Neuronal stem cell (in vitro differentiated cells): ENCODE results near the gene H19.

ENCODE experiments used
- DNase-seq: peaks from one replicate; pipeline ENCODE4 v3.0.0-alpha.2; 2013; ENCODE audit warnings: low spot score
- H2AFZ ChIP-seq: one replicate; pipeline ENCODE4 v1.6.1; 2013; ENCODE audit warnings: mild to moderate bottlenecking, low read length, inconsistent platforms
- H2AK5ac ChIP-seq: 2 replicates; pipeline ENCODE4 v1.6.1; 2013; ENCODE audit warnings: low read depth, mild to moderate bottlenecking, inconsistent platforms, low read length, moderate library complexity, mixed read lengths
- H2BK120ac ChIP-seq: 2 replicates; pipeline ENCODE4 v1.6.1; 2013; ENCODE audit warnings: low read depth, mild to moderate bottlenecking, inconsistent platforms, low read length, moderate library complexity, mixed read lengths
- H2BK12ac ChIP-seq: one replicate; pipeline ENCODE4 v1.6.1; 2013; ENCODE audit warnings: low read length, inconsistent platforms
- H2BK15ac ChIP-seq: 2 replicates; pipeline ENCODE4 v1.6.1; 2013; ENCODE audit warnings: mild to moderate bottlenecking, low read length, inconsistent platforms, mixed read lengths
- H2BK5ac ChIP-seq: one replicate; pipeline ENCODE4 v1.6.1; 2013; ENCODE audit warnings: inconsistent platforms, mild to moderate bottlenecking, low read length, moderate library complexity
- H3K14ac ChIP-seq: one replicate; pipeline ENCODE4 v1.6.1; 2013; ENCODE audit warnings: low read length, inconsistent platforms
- H3K18ac ChIP-seq: 2 replicates; pipeline ENCODE4 v1.6.1; 2013; ENCODE audit warnings: low read length, inconsistent platforms
- H3K23ac ChIP-seq: 2 replicates; pipeline ENCODE4 v1.6.1; 2013; ENCODE audit warnings: low read depth, mild to moderate bottlenecking, mixed read lengths, low read length, inconsistent platforms; ENCODE audit not compliant: poor library complexity
- H3K27ac ChIP-seq: replicated peaks from 3 replicates; pipeline ENCODE4 v1.5.1; 2013; ENCODE audit warnings: low read length, inconsistent platforms
- H3K27me3 ChIP-seq, 3 experiments: 2 replicates each; pipeline ENCODE4 v1.6.1; 2013; ENCODE audit warnings: low read length in 3 of 3, mild to moderate bottlenecking in 2 of 3, inconsistent platforms in 1 of 3, low read depth in 1 of 3, mixed read lengths in 1 of 3, moderate library complexity in 1 of 3; ENCODE audit not compliant: control insufficient read depth in 3 of 3, insufficient read depth in 3 of 3
- H3K36me3 ChIP-seq, 2 donors: replicated peaks in 1 of 2; 2 replicates each; pipeline ENCODE4 v1.6.1; 2013; ENCODE audit warnings: low read length in 2 of 2; ENCODE audit not compliant: control insufficient read depth in 2 of 2, insufficient read depth in 2 of 2
- H3K4ac ChIP-seq: 2 replicates; pipeline ENCODE4 v1.6.1; 2013; ENCODE audit warnings: inconsistent platforms, mild to moderate bottlenecking, low read length, moderate library complexity
- H3K4me1 ChIP-seq, 2 donors: 1 replicate in 1 of 2; 2 replicates in 1 of 2; pipeline ENCODE4 v1.6.1; 2013; ENCODE audit warnings: low read length in 2 of 2, low read depth in 1 of 2; ENCODE audit not compliant: control insufficient read depth in 2 of 2, insufficient read depth in 1 of 2
- H3K4me2 ChIP-seq: one replicate; pipeline ENCODE4 v1.6.1; 2013; ENCODE audit warnings: mild to moderate bottlenecking, low read length, inconsistent platforms; ENCODE audit not compliant: insufficient read depth, poor library complexity, severe bottlenecking
- H3K4me3 ChIP-seq, 2 donors: 2 replicates each; pipeline ENCODE4 v1.5.1; 2013; ENCODE audit warnings: low read length in 2 of 2, mild to moderate bottlenecking in 2 of 2, inconsistent platforms in 1 of 2, moderate library complexity in 1 of 2
- H3K79me1 ChIP-seq: one replicate; pipeline ENCODE4 v1.6.1; 2013; ENCODE audit warnings: low read depth, mild to moderate bottlenecking, inconsistent platforms, low read length, moderate library complexity
- H3K9ac ChIP-seq: one replicate; pipeline ENCODE4 v1.6.1; 2013; ENCODE audit warnings: mild to moderate bottlenecking, low read depth, low read length, inconsistent platforms; ENCODE audit not compliant: poor library complexity
- H3K9me3 ChIP-seq, 2 donors: replicated peaks in 1 of 2; 2 replicates each; pipeline versions ENCODE3 to v1.6.1; 2013; ENCODE audit warnings: low read length in 2 of 2, mild to moderate bottlenecking in 2 of 2, inconsistent platforms in 1 of 2, low read depth in 1 of 2, mixed read lengths in 1 of 2, moderate library complexity in 1 of 2; ENCODE audit not compliant: control insufficient read depth in 2 of 2, insufficient read depth in 1 of 2
- H4K8ac ChIP-seq: one replicate; pipeline ENCODE4 v1.6.1; 2013; ENCODE audit warnings: low read depth, mild to moderate bottlenecking, inconsistent platforms, low read length, moderate library complexity
- H4K91ac ChIP-seq: one replicate; pipeline ENCODE4 v1.6.1; 2013; ENCODE audit warnings: low read length, low read depth, mild to moderate bottlenecking, inconsistent platforms; ENCODE audit not compliant: poor library complexity
- WGBS, 2 donors: extraction: QIAGEN DNeasy Blood & Tissue Kit; methylation state at CpG; one replicate each; pipeline ENCODE4 v1.1.7; 2013; ENCODE audit warnings: missing lambda C conversion rate in 2 of 2, mixed read lengths in 1 of 2; ENCODE audit not compliant: insufficient read length in 2 of 2, insufficient replicate concordance in 1 of 2; ENCODE audit errors: extremely low coverage in 2 of 2; 5-methylcytosine and 5-hydroxymethylcytosine counted together

H19 gene

DNA sequence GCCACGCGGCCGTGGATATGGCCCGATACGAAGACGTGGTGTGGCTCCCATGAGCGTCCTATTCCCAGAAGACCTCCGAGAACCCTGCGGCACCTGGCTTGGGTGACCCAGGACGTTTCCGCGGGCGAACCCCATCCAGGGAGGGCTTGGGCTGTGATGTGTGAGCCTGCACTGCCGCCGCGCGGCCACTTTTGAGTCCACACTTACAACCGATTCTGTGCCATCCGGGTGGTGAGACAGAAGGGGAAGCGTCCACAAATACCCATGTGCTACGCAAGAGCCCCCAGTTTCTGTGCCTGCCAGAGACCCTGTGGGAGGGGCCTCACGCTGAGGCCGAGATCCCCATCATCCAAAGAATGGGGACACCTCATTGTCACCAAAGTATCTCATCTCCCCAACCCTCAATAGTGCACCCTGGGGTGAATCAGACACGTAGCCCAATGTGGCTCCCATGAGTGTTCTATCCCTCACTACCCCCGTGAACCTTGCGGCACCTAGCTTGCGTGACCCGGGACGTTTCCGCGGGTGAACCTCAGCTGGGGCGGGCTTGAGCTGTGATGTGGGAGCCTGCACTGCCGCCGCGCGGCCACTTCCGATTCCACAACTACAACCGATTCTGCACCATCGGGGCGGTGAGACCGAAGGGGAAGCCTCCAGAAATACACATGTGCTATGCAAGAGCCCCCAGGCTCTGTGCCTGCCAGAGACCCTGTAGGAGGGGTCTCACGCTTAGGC, 4.6 kb upstream of the H19 start:
- Histone ChIP-seq H3K18ac (no peak overlapping the region), H2AK5ac (no peak overlapping the region), H3K14ac (no peak overlapping the region), H3K27me3 (no peaks in the 10 kb centered on the region), H2BK12ac (no peak overlapping the region), H4K91ac (no peak overlapping the region), H3K4ac (no peak overlapping the region), H2AFZ (no peak overlapping the region), H2BK15ac (no peak overlapping the region), H3K27ac (no peak overlapping the region), H3K23ac (no peak overlapping the region), H3K79me1 (no peaks in the 10 kb centered on the region), H3K9me3 (no peaks in the 10 kb centered on the region), H3K4me1 (no peaks in the 10 kb centered on the region), H4K8ac (no peak overlapping the region), H2BK120ac (no peak overlapping the region), H3K4me3 (no peak overlapping the region), H3K4me2 (no peak overlapping the region), H3K9ac (no peak overlapping the region), H3K36me3 (no peaks in the 10 kb centered on the region), H2BK5ac (no peak overlapping the region)
- no CpG with 5 or more reads among the region's 42 CpGs for WGBS, 2 donors
- no peak for DNase-seq

DNA sequence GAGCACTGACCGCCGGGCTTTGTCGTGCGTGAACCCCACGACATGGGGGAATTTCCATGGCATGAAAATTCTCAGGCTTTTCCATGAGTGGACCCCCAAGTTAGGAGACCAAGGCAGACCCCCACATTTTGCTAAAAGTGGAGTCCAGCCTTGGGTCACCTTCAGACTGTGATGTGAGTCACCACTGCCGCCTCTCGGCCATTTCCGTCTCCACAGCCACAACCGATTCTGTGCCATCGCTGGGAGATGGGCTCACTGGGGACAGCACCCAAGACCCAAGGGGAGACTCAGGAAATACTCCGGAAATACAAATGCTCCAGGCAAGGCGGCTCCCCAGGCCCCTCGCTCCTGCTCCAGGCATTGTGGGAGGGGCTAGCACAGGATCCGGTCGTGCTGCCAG, 1.2 kb upstream of the H19 start:
- Histone ChIP-seq H3K4me2 (no peak overlapping the region), H3K18ac (no peak overlapping the region), H3K4ac (no peak overlapping the region), H2BK120ac (no peak overlapping the region), H2AFZ (no peak overlapping the region), H3K9me3 (no peaks in the 10 kb centered on the region), H3K27me3 (no peaks in the 10 kb centered on the region), H3K27ac (no peak overlapping the region), H2BK15ac (no peak overlapping the region), H2BK12ac (no peak overlapping the region), H4K8ac (no peak overlapping the region), H4K91ac (no peak overlapping the region), H2AK5ac (no peak overlapping the region), H3K4me3 (no peak overlapping the region), H3K9ac (no peak overlapping the region), H3K36me3 (no peaks in the 10 kb centered on the region), H3K79me1 (no peaks in the 10 kb centered on the region), H3K14ac (no peak overlapping the region), H2BK5ac (no peak overlapping the region), H3K4me1 (no peaks in the 10 kb centered on the region), H3K23ac (no peak overlapping the region)
- WGBS, 2 donors, result no CpG with 5 or more reads among the region's 15 CpGs
- DNase-seq, result no peak

DNA sequence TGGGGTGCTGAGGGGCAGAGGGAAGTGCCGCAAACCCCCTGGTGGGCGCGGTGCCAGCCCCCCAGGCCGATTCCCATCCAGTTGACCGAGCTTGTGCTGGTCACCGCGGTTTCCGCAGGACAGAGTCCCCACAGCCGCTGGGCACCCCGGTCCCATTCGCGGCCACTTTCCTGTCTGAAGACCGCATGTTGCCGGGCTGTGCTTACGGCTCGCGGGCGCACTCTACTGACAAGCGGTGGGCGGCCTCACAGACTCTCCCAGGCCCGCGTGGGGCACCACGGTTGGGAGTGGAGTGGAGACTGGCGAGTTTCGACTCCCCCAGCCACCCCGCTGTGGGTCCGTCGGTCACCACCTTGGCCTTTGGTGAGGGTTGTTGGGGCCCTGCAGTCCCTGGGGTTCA, 648 bp upstream of the H19 start:
- Histone ChIP-seq H2AK5ac (no peak overlapping the region), H2AFZ (no peak overlapping the region), H3K79me1 (no peaks in the 10 kb centered on the region), H3K27me3 (no peaks in the 10 kb centered on the region), H2BK120ac (no peak overlapping the region), H3K23ac (no peak overlapping the region), H3K18ac (no peak overlapping the region), H3K9me3 (no peaks in the 10 kb centered on the region), H3K27ac (no peak overlapping the region), H3K4me2 (no peak overlapping the region), H3K14ac (no peak overlapping the region), H2BK12ac (no peak overlapping the region), H3K4me3 (no peak overlapping the region), H3K9ac (no peak overlapping the region), H4K91ac (no peak overlapping the region), H2BK15ac (no peak overlapping the region), H3K36me3 (no peaks in the 10 kb centered on the region), H2BK5ac (no peak overlapping the region), H3K4me1 (no peaks in the 10 kb centered on the region), H4K8ac (no peak overlapping the region), H3K4ac (no peak overlapping the region)
- DNase-seq, result no peak
- no CpG with 5 or more reads among the region's 28 CpGs for WGBS, 2 donors

DNA sequence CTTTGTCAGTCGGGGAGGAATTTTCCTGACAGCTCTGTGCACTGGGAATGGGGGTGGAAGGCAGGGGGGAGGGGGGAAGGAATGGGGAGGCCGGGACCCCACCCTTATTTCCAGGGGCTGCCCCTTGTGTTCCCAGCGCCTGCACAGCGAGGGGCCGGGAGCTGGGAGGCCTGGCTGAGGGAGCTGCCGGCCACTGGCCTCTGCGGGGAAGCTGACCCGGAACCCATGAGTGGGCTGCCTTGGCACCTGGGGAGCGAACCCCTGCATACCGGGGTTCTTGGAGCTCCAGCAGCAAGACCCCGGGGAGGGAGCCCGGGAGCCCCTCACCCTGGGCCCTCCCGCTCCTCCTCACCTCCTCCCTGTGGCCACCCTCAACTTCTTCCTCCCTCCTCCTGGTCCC, 3.5 kb downstream of the H19 start:
- no peak for DNase-seq
- no peak overlapping the region for H4K91ac ChIP-seq
- H3K4me2 ChIP-seq, result no peak overlapping the region
- no peak overlapping the region for H2BK120ac ChIP-seq
- no peaks in the 10 kb centered on the region for H3K4me1 ChIP-seq
- no peak overlapping the region for H4K8ac ChIP-seq
- WGBS, 2 donors, result no CpG with 5 or more reads among the region's 13 CpGs
- H2BK12ac ChIP-seq, result no peak overlapping the region
- no peak overlapping the region for H3K4me3 ChIP-seq
- no peak overlapping the region for H3K23ac ChIP-seq
- no peaks in the 10 kb centered on the region for H3K79me1 ChIP-seq
- H3K4ac ChIP-seq, result no peak overlapping the region
- H3K27me3 ChIP-seq, result no peaks in the 10 kb centered on the region
- no peak overlapping the region for H2BK15ac ChIP-seq
- H3K9ac ChIP-seq, result no peak overlapping the region
- H3K18ac ChIP-seq, result no peak overlapping the region
- H2BK5ac ChIP-seq, result no peak overlapping the region
- no peaks in the 10 kb centered on the region for H3K9me3 ChIP-seq
- no peak overlapping the region for H2AK5ac ChIP-seq
- H3K27ac ChIP-seq, result no peak overlapping the region
- no peaks in the 10 kb centered on the region for H3K36me3 ChIP-seq
- H3K14ac ChIP-seq, result no peak overlapping the region
- H2AFZ ChIP-seq, result no peak overlapping the region
